SU-DHL-6 (cell line): ENCODE measurements around the gene SUPT4H1.

Experiments used
- EZH2phosphoT487 ChIP-seq: fragments of 200-600 bp; sonication (generic), shearing (Covaris generic); conservative IDR thresholded peaks from 2 replicates; pipeline ENCODE4 v1.6.1; 2018; ENCODE audit warnings: mild to moderate bottlenecking, antibody characterized with exemption, low read length, moderate library complexity, mixed read lengths
- TF ChIP-seq, protein P1 (sequence below): fragments of 200-600 bp; sonication (generic); IDR thresholded peaks from one replicate; pipeline ENCODE4 v1.5.1; 2017; ENCODE audit warnings: antibody characterized with exemption, mild to moderate bottlenecking, low read length, moderate library complexity; ENCODE audit not compliant: insufficient read depth, poor library complexity, severe bottlenecking

DNA sequence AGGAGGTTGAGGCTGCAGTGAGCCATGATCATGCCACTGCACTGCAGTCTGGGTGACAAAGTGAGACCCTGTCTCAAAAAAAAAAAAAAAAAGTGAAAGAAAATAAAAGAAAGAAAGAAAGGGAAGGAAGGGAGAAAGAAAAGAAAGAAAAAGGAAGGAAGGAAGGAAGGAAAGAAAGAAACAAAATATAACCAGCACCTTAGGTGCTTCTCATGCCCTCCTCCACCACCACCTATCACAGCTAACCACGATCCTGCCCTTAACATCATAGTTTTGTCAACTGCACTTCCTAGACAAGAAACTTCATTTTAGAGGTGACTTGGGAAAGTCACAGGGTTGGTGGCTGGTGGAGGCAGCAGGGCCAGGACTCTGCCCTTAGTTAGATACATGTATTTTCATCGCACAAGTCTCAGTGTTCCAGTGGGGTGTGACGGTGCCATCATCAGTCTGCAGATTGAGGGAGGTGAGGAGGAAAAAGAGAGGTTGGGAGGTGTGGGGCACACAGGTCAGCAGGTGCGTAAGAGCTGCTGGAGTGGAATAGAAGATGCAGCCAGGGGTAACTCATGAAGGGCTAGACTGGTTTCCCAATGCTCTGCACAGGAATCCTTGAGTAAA lies 10.0 kb downstream of the SUPT4H1 start:
- TF ChIP-seq, protein P1, sequence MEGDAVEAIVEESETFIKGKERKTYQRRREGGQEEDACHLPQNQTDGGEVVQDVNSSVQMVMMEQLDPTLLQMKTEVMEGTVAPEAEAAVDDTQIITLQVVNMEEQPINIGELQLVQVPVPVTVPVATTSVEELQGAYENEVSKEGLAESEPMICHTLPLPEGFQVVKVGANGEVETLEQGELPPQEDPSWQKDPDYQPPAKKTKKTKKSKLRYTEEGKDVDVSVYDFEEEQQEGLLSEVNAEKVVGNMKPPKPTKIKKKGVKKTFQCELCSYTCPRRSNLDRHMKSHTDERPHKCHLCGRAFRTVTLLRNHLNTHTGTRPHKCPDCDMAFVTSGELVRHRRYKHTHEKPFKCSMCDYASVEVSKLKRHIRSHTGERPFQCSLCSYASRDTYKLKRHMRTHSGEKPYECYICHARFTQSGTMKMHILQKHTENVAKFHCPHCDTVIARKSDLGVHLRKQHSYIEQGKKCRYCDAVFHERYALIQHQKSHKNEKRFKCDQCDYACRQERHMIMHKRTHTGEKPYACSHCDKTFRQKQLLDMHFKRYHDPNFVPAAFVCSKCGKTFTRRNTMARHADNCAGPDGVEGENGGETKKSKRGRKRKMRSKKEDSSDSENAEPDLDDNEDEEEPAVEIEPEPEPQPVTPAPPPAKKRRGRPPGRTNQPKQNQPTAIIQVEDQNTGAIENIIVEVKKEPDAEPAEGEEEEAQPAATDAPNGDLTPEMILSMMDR, result no peak
- no peak for TF ChIP-seq EZH2phosphoT487
